ENCODE results near the gene MICAL2.
A peak's percentile ranks its signal among the peaks of the same experiment; 100 is the strongest.

Gene MICAL2

DNA sequence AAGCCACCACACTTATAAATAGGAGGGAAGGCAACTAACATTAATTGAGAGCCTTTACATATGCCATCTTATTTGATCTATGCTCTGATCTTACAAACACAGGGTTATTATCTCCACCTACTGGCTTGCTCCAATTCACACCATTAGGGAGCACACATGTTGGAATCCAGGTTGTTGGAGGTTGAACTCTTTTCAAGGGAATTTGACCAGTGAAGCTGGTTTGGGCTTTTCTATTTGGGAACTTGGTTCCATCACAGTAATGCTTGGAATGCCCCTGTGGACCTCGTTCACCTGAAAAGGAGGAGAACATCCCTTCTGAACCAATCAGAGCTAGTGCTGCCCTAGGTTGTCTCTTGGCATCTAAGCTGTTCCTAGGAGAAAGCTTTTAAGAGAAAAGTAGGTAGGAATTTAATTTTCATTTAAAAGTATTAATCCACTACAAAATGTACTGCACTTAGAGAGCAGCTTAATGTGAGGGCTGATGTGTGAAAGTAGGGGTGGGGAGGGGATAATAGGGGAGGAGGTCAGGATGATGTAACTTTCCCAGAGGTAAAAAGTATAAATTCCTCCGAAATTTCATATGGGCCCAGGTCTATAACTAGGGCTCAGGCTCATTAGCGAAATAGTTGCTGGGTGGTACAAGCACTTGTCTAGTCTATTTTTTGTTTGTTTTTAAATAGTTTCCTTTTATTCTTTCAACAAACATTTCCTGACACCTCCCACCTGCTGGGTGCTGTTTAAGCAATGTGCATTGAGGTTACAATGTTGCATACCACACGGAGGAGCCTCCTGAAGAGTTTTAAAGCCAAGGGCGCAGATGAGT, 7.6 kb upstream of the MICAL2 start:
- POLR2A ChIA-PET, result interaction anchor here (1.2 kb wide), 1 partner anchor 13 kb away, joined by 3 read pairs; no protein-coding TSS in a partner anchor
- Histone ChIP-seq H3K27ac (ENCODE audit: extremely low read depth, low read depth, low read length) (no peak overlapping the region), H3K36me3 (ENCODE audit: control insufficient read depth in 2 of 2, insufficient read depth in 1 of 2, low read length in 2 of 2) (no peaks in the 10 kb centered on the region), H3K4me1 (ENCODE audit: control insufficient read depth, insufficient read depth, low read length) (no peaks in the 10 kb centered on the region), H3K9me3 (ENCODE audit: control insufficient read depth, insufficient read depth, low read depth, low read length) (no peaks in the 10 kb centered on the region), H3K4me3 (ENCODE audit: low read depth, low read length) (no peak overlapping the region)
- TF ChIP-seq ZNF76 (tag by site-specific recombination; IDR thresholded peaks at IDR 0.05; ENCODE audit: borderline replicate concordance, low read depth) (no peak), ZNF132 (tag by site-specific recombination; IDR thresholded peaks at IDR 0.05; ENCODE audit: borderline replicate concordance) (no peak), PRDM1 (tag by site-specific recombination; IDR thresholded peaks at IDR 0.05) (no peak)
- TF ChIP-seq, protein P1, sequence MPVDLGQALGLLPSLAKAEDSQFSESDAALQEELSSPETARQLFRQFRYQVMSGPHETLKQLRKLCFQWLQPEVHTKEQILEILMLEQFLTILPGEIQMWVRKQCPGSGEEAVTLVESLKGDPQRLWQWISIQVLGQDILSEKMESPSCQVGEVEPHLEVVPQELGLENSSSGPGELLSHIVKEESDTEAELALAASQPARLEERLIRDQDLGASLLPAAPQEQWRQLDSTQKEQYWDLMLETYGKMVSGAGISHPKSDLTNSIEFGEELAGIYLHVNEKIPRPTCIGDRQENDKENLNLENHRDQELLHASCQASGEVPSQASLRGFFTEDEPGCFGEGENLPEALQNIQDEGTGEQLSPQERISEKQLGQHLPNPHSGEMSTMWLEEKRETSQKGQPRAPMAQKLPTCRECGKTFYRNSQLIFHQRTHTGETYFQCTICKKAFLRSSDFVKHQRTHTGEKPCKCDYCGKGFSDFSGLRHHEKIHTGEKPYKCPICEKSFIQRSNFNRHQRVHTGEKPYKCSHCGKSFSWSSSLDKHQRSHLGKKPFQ (tag by site-specific recombination; IDR thresholded peaks at IDR 0.05), result 0 out of 2 replicates have a peak, but pooled peaks have one; percentile 49
- CTCF ChIA-PET, result interaction anchor here (0.5 to 3.3 kb wide), 6 partner anchors 16 to 1085 kb away, joined by 3 to 13 read pairs (median 4); no protein-coding TSS in a partner anchor

DNA sequence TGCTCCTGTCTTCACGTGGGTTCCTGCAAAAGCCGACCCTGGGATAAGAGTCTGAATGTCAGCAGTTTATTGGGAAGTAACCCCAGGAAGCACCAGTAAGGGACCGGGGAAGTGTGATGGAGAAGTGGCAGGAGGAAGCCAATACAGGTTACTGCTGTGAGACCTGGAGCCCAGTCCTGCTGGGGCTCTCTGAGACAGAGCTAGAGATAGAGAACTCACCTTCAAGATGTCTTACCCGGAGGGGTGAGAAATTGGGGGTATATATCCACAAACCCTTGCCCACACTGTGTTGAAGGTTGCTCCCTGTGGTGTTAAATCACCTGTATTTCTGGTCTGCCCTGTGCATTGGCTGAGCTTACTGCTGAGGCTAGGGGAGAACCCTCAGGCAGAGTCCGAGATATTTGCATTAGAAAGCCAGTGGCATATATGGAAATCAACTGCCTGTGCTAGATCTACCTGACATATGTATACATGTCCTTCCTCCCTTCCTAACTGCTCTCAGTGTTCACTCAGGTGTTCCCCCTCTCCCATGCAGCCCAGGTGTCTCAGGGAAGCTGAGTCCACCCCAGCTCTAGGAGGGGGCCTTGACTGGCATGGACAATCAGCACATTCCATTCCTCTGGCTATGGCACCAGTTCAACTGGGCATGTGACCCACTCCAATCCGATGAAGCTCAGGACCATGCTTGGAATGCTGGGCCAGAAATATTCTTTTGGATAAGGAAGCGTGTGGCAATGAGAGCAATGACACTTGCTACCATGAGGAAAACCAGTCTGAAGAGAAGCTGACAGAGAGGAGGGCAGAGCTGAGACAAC, 6.8 kb upstream of the MICAL2 start:
- H3K4me3 ChIP-seq (ENCODE audit: low read depth, low read length), result no peak overlapping the region
- H3K9me3 ChIP-seq (ENCODE audit: control insufficient read depth, insufficient read depth, low read depth, low read length), result no peaks in the 10 kb centered on the region
- POLR2A ChIA-PET, result interaction anchor here (1.2 kb wide), 1 partner anchor 14 kb away, joined by 3 read pairs; no protein-coding TSS in a partner anchor
- CTCF ChIA-PET, result interaction anchor here (0.5 to 3.3 kb wide), 7 partner anchors 11 to 1123 kb away, joined by 3 to 13 read pairs (median 3); no protein-coding TSS in a partner anchor
- TF ChIP-seq ZIC2 (tag by site-specific recombination; IDR thresholded peaks at IDR 0.05) (peak; percentile 66; the same call in 1 of the 2 replicates), HOXD13 (CRISPR knock-in tag; IDR thresholded peaks at IDR 0.05; ENCODE audit: borderline replicate concordance) (no peak), ZNF221 (tag by site-specific recombination; IDR thresholded peaks at IDR 0.05; ENCODE audit: borderline replicate concordance) (no peak)
- TF ChIP-seq, protein P2, sequence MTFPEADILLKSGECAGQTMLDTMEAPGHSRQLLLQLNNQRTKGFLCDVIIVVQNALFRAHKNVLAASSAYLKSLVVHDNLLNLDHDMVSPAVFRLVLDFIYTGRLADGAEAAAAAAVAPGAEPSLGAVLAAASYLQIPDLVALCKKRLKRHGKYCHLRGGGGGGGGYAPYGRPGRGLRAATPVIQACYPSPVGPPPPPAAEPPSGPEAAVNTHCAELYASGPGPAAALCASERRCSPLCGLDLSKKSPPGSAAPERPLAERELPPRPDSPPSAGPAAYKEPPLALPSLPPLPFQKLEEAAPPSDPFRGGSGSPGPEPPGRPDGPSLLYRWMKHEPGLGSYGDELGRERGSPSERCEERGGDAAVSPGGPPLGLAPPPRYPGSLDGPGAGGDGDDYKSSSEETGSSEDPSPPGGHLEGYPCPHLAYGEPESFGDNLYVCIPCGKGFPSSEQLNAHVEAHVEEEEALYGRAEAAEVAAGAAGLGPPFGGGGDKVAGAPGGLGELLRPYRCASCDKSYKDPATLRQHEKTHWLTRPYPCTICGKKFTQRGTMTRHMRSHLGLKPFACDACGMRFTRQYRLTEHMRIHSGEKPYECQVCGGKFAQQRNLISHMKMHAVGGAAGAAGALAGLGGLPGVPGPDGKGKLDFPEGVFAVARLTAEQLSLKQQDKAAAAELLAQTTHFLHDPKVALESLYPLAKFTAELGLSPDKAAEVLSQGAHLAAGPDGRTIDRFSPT (tag by site-specific recombination; IDR thresholded peaks at IDR 0.05), result no peak
- no peaks in the 10 kb centered on the region for H3K36me3 ChIP-seq (ENCODE audit: control insufficient read depth in 2 of 2, insufficient read depth in 1 of 2, low read length in 2 of 2)
- no peak overlapping the region for H3K27ac ChIP-seq (ENCODE audit: extremely low read depth, low read depth, low read length)
- H3K4me1 ChIP-seq (ENCODE audit: control insufficient read depth, insufficient read depth, low read length), result no peaks in the 10 kb centered on the region

- ChIA-PET CTCF (no interaction called here), POLR2A (no interaction called here)
- Histone ChIP-seq H3K9me3 (ENCODE audit: control insufficient read depth, insufficient read depth, low read depth, low read length) (no peaks in the 10 kb centered on the region), H3K36me3 (ENCODE audit: control insufficient read depth in 2 of 2, insufficient read depth in 1 of 2, low read length in 2 of 2) (no peaks in the 10 kb centered on the region), H3K27ac (ENCODE audit: extremely low read depth, low read depth, low read length) (no peak overlapping the region), H3K4me1 (ENCODE audit: control insufficient read depth, insufficient read depth, low read length) (no peaks in the 10 kb centered on the region), H3K4me3 (ENCODE audit: low read depth, low read length) (no peak overlapping the region)
- TF ChIP-seq BCL6B (tag by site-specific recombination; IDR thresholded peaks at IDR 0.05) (no peak), ZSCAN23 (tag by site-specific recombination; IDR thresholded peaks at IDR 0.05) (no peak), ZNF350 (tag by site-specific recombination; IDR thresholded peaks at IDR 0.05) (no peak), ZNF544 (tag by site-specific recombination; IDR thresholded peaks at IDR 0.05) (no peak), ZFP37 (tag by site-specific recombination; IDR thresholded peaks at IDR 0.05) (no peak), ZNF133 (tag by site-specific recombination; IDR thresholded peaks at IDR 0.05) (no peak), SALL2 (tag by site-specific recombination; IDR thresholded peaks at IDR 0.05; ENCODE audit: borderline replicate concordance) (no peak), ZNF837 (tag by site-specific recombination; IDR thresholded peaks at IDR 0.05) (no peak), ZXDB (tag by site-specific recombination; IDR thresholded peaks at IDR 0.05) (no peak), ZBTB21 (tag by site-specific recombination; IDR thresholded peaks at IDR 0.05) (no peak), ZNF121 (tag by site-specific recombination; IDR thresholded peaks at IDR 0.05) (no peak), ZBTB20 (tag by site-specific recombination; IDR thresholded peaks at IDR 0.05) (no peak), ZNF580 (tag by site-specific recombination; IDR thresholded peaks at IDR 0.05) (no peak)
- TF ChIP-seq, protein P2 (tag by site-specific recombination; IDR thresholded peaks at IDR 0.05), result no peak
These were observed 4.9 kb upstream of the MICAL2 start for GRCh38 chr11:12105471-12105870.

All from HEK293 (cell line).